Effector memory CD8-positive, alpha-beta T cell (primary cell): ENCODE measurements around the gene SPCS1.
"Not testable (repeated sequence)": the region's sequence is repeated elsewhere in the genome, so short reads cannot be mapped to it uniquely, and the experiment has no call there.

Experiments used
- ATAC-seq: fragments of 150-1000 bp; cut with Tn5 transposase; replicated peaks from 2 replicates; pipeline ENCODE4 v1.10.0; 2021; ENCODE audit warnings: mild to moderate bottlenecking, moderate library complexity
- DNase-seq, 3 experiments: peaks; one replicate each; pipeline ENCODE4 v3.0.0; 2021
- H3K27ac Mint-ChIP-seq, 2 donors: one replicate each; pipeline ENCODE4 v1.8.0; 2022; ENCODE audit warnings: mild to moderate bottlenecking in 2 of 2, mixed read lengths in 2 of 2, moderate library complexity in 2 of 2
- H3K27me3 Mint-ChIP-seq, 2 donors: one replicate each; pipeline ENCODE4 v1.8.0; 2022; ENCODE audit warnings: mixed read lengths in 2 of 2
- H3K36me3 Mint-ChIP-seq: one replicate; pipeline ENCODE4 v1.8.0; 2022; ENCODE audit warnings: mild to moderate bottlenecking, moderate library complexity, mixed read lengths; ENCODE audit not compliant: insufficient read depth
- H3K4me1 Mint-ChIP-seq, 2 donors: one replicate each; pipeline ENCODE4 v1.8.0; 2022; ENCODE audit warnings: low read depth in 2 of 2, mixed read lengths in 2 of 2
- H3K4me3 Mint-ChIP-seq, 2 donors: one replicate each; pipeline ENCODE4 v1.8.0; 2022; ENCODE audit warnings: mild to moderate bottlenecking in 2 of 2, mixed read lengths in 2 of 2, moderate library complexity in 2 of 2
- H3K9me3 Mint-ChIP-seq, 2 donors: one replicate each; pipeline ENCODE4 v1.8.0; 2022; ENCODE audit warnings: mixed read lengths in 2 of 2

The SPCS1 gene

DNA sequence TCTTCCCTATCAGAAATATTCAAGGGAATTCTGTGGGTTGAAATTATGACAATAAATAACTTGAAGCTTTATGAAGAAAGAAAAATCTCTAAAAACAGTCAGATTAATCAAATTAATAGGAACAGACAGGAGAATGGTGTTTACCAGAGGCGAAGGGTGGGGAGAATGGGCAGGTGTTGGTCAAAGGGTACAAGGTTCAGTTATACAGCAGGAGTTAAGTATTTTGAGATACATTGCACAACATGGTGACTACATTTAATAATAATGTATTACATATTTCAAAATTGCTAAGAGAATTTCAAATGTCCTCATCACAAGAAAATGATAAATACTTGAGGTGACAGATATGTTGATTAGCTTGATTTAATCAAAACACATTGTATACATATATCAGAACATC, 18.6 kb downstream of the SPCS1 start:
- Mint-ChIP-seq H3K4me3 (no peak overlapping the region), H3K27ac (no peak overlapping the region), H3K9me3 (peaks cover 0 to 2% of the 10 kb centered on the region in 2 donors), H3K27me3 (no peaks in the 10 kb centered on the region), H3K36me3 (peaks cover 11% of the 10 kb centered on the region), H3K4me1 (no peaks in the 10 kb centered on the region)
- ATAC-seq (no peak), DNase-seq (no peak)

DNA sequence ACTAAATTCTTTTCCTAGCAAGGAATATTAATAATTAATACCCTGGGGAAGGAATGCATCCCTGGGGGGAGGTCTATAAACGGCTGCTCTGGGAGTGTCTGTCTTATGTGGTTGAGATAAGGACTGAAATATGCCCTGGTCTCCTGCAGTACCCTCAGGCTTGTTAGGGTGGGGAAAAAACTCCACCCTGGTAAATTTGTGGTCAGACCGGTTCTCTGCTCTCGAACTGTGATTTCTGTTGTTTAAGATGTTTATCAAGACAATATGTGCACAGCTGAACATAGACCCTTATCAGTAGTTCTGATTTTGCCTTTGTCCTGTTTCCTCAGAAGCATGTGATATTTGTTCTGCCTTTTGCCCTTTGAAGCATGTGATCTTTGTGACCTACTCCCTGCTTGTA, 22.8 kb downstream of the SPCS1 start:
- not testable (repeated sequence) for ATAC-seq, H3K4me3 Mint-ChIP-seq, DNase-seq, H3K9me3 Mint-ChIP-seq, H3K27me3 Mint-ChIP-seq, H3K27ac Mint-ChIP-seq, H3K4me1 Mint-ChIP-seq
- peaks cover 28% of the 10 kb centered on the region for H3K36me3 Mint-ChIP-seq

DNA sequence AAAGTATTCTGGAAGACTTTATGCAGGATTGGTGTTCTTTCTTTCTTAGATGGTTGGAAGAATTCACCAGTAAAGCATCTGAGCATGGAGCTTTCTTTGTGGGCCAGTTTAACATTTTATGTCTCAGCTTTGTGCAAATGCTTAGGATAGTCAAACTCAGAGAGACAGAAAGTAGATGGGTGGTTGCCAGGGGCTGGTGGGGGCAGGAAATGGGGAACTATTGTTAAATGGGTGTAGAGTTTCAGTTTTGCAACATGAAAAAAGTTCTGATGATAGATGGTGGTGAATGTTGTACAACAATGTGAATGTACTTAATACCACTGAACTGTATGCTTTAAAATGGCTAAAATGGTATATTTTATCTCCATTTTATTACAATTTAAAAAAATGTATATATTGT, 24.8 kb downstream of the SPCS1 start:
- DNase-seq (no peak), ATAC-seq (no peak)
- Mint-ChIP-seq H3K36me3 (peaks cover 42% of the 10 kb centered on the region), H3K27me3 (no peaks in the 10 kb centered on the region), H3K4me1 (no peaks in the 10 kb centered on the region), H3K4me3 (no peak overlapping the region), H3K27ac (no peak overlapping the region), H3K9me3 (no peaks in the 10 kb centered on the region)

DNA sequence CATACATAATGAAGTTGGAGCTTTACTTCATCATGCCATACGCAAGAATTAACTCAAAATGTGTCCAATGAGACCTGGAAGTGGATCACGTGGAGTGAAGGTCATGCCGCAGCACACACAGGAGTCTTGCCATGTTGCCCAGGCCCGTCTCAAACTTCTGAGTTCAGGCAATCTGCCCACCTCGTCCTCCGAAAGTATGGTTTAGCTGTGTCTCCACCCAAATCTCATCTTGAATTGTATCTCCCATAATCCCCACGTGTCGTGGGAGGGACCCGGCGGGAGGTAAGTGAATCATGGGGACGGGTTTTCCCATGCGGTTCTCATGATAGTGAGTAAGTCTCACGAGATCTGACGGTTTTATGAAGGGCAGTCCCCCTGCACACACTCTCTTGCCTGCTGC, 25.7 kb downstream of the SPCS1 start:
- no peak for ATAC-seq
- peaks cover 46% of the 10 kb centered on the region for H3K36me3 Mint-ChIP-seq
- DNase-seq, result no peak
- no peak overlapping the region for H3K4me3 Mint-ChIP-seq
- no peak overlapping the region for H3K27ac Mint-ChIP-seq
- H3K4me1 Mint-ChIP-seq, result no peaks in the 10 kb centered on the region
- no peaks in the 10 kb centered on the region for H3K27me3 Mint-ChIP-seq
- H3K9me3 Mint-ChIP-seq, result no peaks in the 10 kb centered on the region

DNA sequence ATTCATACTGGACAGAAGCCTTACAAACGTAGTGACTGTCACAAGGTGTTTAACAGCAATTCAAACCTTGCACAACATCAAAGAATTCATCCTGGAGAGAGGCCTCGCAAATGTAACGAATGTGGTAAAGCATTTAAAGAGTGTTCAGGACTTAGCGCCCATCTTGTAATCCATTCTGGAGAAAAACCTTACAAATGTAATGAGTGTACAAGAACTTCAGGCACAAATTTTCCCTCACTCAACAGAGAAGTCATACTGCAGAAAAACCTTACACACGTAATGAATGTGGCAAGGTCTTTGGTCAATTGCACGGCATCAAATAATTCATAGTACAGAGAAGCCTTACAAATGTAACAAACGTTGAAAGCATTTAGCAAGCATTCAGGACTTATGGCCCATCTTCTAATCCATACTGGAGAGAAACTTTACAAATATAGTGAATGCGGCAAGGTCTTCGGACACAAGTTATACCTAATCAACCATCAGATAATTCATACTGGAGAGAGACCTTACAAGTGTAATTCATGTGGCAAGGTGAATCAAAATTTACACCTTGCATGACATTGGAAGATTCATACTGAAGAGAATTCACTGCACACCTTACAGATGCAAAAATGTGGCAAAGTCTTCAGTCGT, 27.5 kb downstream of the SPCS1 start:
- Mint-ChIP-seq H3K27me3 (no peaks in the 10 kb centered on the region), H3K9me3 (no peaks in the 10 kb centered on the region), H3K4me3 (no peak overlapping the region), H3K36me3 (peaks cover 52% of the 10 kb centered on the region), H3K4me1 (no peaks in the 10 kb centered on the region), H3K27ac (no peak overlapping the region)
- DNase-seq (no peak), ATAC-seq (no peak)

DNA sequence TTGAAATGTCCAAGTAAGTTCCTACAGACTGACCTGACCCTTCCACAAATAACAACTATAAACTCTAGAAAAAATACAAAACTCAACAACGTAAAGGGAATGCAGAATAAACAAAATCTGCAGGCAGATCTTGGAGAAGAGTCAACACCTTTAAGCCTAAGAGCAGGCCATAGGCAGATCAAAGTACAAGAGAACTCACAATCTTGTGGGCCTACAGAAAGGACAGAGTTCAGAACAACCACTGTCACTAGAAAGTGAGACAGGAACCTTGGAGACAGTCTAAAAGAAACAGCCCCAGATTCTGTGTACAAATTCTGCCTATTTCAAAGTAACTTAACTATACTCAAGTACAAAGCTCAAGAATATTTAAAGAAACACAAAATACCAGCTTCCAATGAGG, 33.8 kb downstream of the SPCS1 start:
- peaks cover 54% of the 10 kb centered on the region for H3K36me3 Mint-ChIP-seq
- H3K4me1 Mint-ChIP-seq, result no peaks in the 10 kb centered on the region
- no peak for DNase-seq
- H3K4me3 Mint-ChIP-seq, result no peak overlapping the region
- no peak for ATAC-seq
- H3K9me3 Mint-ChIP-seq, result no peaks in the 10 kb centered on the region
- no peaks in the 10 kb centered on the region for H3K27me3 Mint-ChIP-seq
- no peak overlapping the region for H3K27ac Mint-ChIP-seq

DNA sequence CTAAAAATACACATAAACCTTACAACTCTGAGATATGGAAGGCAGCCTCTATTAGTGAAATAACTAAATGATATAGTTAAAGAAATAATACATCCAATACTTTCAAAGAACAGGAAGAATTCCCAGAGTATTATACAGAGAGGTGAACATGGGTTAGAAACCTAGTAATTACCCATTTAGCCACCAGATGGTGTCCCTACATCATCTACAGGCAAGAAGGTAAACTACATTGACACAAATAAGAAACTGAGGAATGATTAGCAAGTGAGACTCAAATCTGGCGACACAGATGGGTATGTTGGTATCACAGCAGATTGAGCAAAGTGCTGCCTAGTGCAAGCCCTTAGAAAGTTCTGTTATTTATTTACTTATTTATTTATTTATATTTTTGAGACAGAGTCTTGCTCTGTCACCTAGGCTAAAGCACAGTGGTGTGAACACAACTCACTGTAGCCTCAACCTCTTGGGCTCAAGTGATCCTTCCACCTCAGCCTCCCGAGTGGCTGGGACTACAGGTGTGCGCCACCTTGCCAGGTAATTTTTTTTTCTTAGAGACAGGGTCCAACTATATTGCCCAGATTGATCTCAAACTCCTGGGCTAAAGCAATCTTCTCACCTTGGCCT, 36.6 kb downstream of the SPCS1 start:
- DNase-seq (peak in 1 of 3 experiments; percentile 4), ATAC-seq (peak; percentile 33)
- no peak overlapping the region for H3K27ac Mint-ChIP-seq
- peaks cover 51% of the 10 kb centered on the region for H3K36me3 Mint-ChIP-seq
- H3K4me1 Mint-ChIP-seq, result no peaks in the 10 kb centered on the region
- H3K27me3 Mint-ChIP-seq, result no peaks in the 10 kb centered on the region
- no peaks in the 10 kb centered on the region for H3K9me3 Mint-ChIP-seq
- H3K4me3 Mint-ChIP-seq, result no peak overlapping the region

DNA sequence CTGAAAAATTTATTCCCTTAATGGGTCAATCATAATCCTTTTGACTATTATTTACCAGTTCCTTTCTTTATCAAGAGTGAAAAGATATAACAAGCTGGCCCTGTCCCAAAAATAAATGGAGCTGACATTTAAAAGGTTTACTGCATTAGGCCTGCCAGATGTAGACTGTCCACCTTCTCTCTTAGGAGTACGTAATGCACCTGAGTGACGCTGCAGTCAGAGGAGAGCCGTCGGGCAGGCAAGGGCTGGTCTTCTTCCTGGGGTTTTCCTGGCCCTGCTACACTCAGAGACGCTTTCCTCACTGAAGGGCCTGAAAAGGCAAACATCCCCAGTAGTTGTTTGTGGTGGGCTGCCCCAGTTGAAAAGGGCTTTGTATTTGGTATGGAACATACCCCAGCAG, 37.2 kb downstream of the SPCS1 start:
- Mint-ChIP-seq H3K4me3 (no peak overlapping the region), H3K27me3 (no peaks in the 10 kb centered on the region), H3K36me3 (peaks cover 56% of the 10 kb centered on the region), H3K9me3 (no peaks in the 10 kb centered on the region), H3K27ac (no peak overlapping the region), H3K4me1 (no peaks in the 10 kb centered on the region)
- DNase-seq, result no peak
- ATAC-seq, result no peak

DNA sequence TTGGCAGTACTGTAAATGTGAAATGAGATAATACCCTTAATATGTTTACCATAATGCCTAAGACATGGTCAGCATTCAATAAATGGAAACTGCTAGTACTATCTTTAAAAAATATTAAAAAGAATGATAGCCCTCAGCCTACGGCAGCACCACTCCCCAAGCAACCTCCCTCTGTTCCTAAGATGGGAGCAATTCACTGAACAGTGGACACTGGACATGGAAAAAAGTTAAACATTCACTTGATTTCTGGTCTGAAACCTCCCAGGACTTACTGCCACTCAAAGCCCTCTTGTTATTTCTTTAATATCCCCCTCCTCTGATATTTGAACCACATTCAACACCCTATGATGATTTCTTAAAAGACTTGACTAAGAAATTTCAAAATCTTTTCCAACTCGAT, 37.8 kb downstream of the SPCS1 start:
- ATAC-seq, result no peak

DNA sequence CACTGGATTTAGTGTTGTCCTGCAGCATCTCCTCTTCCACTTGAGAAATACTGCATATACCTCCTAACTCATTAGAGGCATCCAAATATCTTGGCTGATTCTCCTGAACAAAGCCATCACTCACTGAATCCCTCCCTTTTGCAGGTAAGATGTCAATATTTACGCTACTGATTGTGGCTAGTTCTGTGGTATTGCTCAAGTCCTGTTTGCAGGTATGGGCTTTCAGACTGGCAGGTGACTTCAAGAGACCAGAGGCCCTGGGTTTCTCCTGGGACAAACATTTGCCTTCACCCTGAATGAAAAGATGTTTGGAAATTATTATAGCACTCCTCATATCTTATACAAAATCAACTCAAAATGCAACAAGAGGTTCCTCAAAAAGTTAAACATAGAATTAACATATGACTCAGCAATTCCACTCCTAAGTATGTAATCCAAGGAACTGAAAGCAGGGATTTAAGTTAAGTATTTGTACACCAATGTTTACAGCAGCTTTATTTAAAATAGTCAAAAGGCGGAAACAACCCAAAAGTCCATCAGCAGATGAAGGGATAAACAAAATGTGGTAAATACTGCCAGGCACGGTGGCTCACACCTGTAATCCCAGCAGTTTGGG, 46.2 kb downstream of the SPCS1 start:
- Mint-ChIP-seq H3K27ac (no peak overlapping the region), H3K9me3 (no peaks in the 10 kb centered on the region), H3K27me3 (no peaks in the 10 kb centered on the region), H3K4me1 (no peaks in the 10 kb centered on the region), H3K4me3 (no peak overlapping the region), H3K36me3 (peaks cover 63% of the 10 kb centered on the region)
- DNase-seq (no peak), ATAC-seq (no peak)

More for the DNA sequence above, 37.8 kb downstream of the SPCS1 start:
- Mint-ChIP-seq H3K9me3 (no peaks in the 10 kb centered on the region), H3K27ac (no peak overlapping the region), H3K36me3 (peaks cover 62% of the 10 kb centered on the region), H3K4me3 (no peak overlapping the region), H3K27me3 (no peaks in the 10 kb centered on the region), H3K4me1 (no peaks in the 10 kb centered on the region)
- no peak for DNase-seq

DNA sequence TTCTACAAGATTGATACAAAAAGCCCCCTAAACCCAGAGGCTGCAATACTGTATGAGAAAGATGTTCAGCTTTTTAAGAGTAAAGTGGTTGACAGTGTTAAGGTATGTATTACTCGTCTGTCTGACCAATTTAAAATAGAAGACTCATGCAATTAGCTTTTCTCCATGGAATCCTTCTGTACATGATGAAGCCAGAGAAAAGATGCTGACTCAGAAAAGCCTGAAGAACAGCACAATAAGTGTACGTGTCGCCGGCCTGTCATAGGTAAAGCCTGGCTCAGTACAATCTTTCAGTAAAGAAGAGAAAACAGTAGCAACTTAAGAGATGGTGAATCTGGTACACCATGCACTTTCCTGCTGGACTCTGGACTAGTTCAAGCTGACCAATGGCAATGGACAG, 48.5 kb downstream of the SPCS1 start:
- no peaks in the 10 kb centered on the region for H3K27me3 Mint-ChIP-seq
- no peak overlapping the region for H3K27ac Mint-ChIP-seq
- H3K36me3 Mint-ChIP-seq, result peaks cover 61% of the 10 kb centered on the region
- H3K4me1 Mint-ChIP-seq, result no peaks in the 10 kb centered on the region
- DNase-seq (no peak), ATAC-seq (no peak)
- H3K9me3 Mint-ChIP-seq, result no peaks in the 10 kb centered on the region
- H3K4me3 Mint-ChIP-seq, result no peak overlapping the region

DNA sequence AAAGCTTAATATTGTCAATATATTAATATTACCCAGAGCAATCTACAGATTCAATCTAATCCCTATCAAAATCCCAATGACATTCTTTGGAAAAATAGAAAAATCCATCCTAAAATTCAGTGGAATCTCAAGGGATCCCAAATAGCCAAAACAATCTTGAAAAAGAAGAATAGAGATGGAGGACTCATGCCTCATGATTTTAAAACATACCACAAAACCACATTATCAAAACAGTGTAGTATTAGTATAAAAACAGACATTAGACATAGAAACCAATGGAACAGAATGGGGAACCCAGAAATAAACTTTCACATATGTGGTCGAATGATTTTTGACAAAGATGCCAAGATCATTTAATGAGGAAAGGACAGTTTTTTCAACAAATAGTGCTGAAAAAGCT, 50.2 kb downstream of the SPCS1 start:
- Mint-ChIP-seq H3K27me3 (no peaks in the 10 kb centered on the region), H3K4me3 (no peak overlapping the region), H3K4me1 (no peaks in the 10 kb centered on the region), H3K27ac (no peak overlapping the region), H3K9me3 (no peaks in the 10 kb centered on the region), H3K36me3 (peaks cover 59% of the 10 kb centered on the region)
- no peak for DNase-seq
- no peak for ATAC-seq
